ENCODE measurements around the gene EPHB1.

- TF ChIP-seq CTCF (IDR thresholded peaks at IDR 0.05) (no peak), POLR2A (IDR thresholded peaks at IDR 0.05) (no peak)
Observed at GRCh38 chr3:135000465-135000864, 205.4 kb downstream of the EPHB1 start.
